ENCODE results near the gene RALGAPA2. TPM values are rescaled to one million over a fixed set of nuclear protein-coding genes. Genes with fewer than 3 reads are reported as not detected.

Gene RALGAPA2
- total RNA-seq, 1 experiment from 2014 or later, result 10.8 TPM

- TF ChIP-seq SP1 (IDR thresholded peaks at IDR 0.05; ENCODE audit: low read depth) (no peak), RAD21 (IDR thresholded peaks at IDR 0.05; ENCODE audit: low read depth) (no peak), SIN3A (IDR thresholded peaks at IDR 0.05; ENCODE audit: low read depth) (no peak)
These were observed 1.8 kb downstream of the RALGAPA2 start (continued) for GRCh38 chr20:20710443-20711315.

DNA sequence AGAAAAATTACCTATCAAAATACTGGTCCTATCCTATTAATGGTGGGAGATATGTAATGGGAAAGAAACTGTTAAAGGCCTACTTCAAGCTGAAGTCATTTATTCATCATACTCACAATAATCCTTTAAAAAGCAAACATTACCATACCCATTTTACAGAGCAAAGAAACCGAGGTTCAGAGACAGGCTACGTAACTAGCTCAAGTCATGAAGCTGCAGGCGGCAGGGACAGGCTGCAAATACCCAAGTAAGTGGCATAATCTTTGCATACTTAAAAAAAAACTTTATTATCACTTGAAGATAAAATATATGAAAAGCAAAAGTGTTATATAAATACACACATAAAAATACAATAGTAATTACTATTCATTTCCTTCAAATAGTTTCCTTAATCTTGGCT lies 2.6 kb downstream of the RALGAPA2 start:
- intact Hi-C loops (cut with micrococcal nuclease), result no loop called here
- TF ChIP-seq CEBPB (IDR thresholded peaks at IDR 0.05; ENCODE audit: low read depth), result no peak
- TF ChIP-seq FOSL1 (IDR thresholded peaks at IDR 0.05; ENCODE audit: low read depth), result no peak
- no peak for TF ChIP-seq SP1 (IDR thresholded peaks at IDR 0.05; ENCODE audit: low read depth)
- TF ChIP-seq ATF3 (IDR thresholded peaks at IDR 0.05), result no peak
- TF ChIP-seq EZH2 (IDR thresholded peaks at IDR 0.05), result no peak
- TF ChIP-seq EZH2phosphoT487 (IDR thresholded peaks at IDR 0.05; ENCODE audit: borderline replicate concordance), result no peak
- no peak for TF ChIP-seq EGR1 (IDR thresholded peaks at IDR 0.05; ENCODE audit: low read depth)
- TF ChIP-seq, protein P1, sequence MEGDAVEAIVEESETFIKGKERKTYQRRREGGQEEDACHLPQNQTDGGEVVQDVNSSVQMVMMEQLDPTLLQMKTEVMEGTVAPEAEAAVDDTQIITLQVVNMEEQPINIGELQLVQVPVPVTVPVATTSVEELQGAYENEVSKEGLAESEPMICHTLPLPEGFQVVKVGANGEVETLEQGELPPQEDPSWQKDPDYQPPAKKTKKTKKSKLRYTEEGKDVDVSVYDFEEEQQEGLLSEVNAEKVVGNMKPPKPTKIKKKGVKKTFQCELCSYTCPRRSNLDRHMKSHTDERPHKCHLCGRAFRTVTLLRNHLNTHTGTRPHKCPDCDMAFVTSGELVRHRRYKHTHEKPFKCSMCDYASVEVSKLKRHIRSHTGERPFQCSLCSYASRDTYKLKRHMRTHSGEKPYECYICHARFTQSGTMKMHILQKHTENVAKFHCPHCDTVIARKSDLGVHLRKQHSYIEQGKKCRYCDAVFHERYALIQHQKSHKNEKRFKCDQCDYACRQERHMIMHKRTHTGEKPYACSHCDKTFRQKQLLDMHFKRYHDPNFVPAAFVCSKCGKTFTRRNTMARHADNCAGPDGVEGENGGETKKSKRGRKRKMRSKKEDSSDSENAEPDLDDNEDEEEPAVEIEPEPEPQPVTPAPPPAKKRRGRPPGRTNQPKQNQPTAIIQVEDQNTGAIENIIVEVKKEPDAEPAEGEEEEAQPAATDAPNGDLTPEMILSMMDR (IDR thresholded peaks at IDR 0.05 in 2 of 3, conservative IDR thresholded peaks at IDR 0.05 in 1 of 3; ENCODE audit: borderline replicate concordance in 1 of 3, insufficient read depth in 1 of 3, low read depth in 2 of 3, low read length in 2 of 3), result no peak
- TF ChIP-seq RAD21 (IDR thresholded peaks at IDR 0.05; ENCODE audit: low read depth), result no peak
- no peaks in the 10 kb centered on the region for H3K9me2 ChIP-seq (ENCODE audit: insufficient read depth)
- H3K79me2 ChIP-seq (ENCODE audit: insufficient read depth, low read length), result no peaks in the 10 kb centered on the region
- H3K4me2 ChIP-seq (ENCODE audit: low read length), result no peak overlapping the region
- no TSS peak for BruUV-seq (replicated peaks)
- H4K20me1 ChIP-seq (ENCODE audit: insufficient read depth), result no peaks in the 10 kb centered on the region
- no peak overlapping the region for H3K9ac ChIP-seq (ENCODE audit: low read length)
- H3K4me3 ChIP-seq (replicated peaks in 1 of 2; ENCODE audit: low read depth in 1 of 2, low read length in 2 of 2), result no peak overlapping the region
- ATAC-seq, result no peak
- ChIA-PET POLR2A (no interaction called here), RAD21 (ENCODE audit: low non-redundant PET in 1 of 2, low total read pairs in 2 of 2, uncharacterized antibody in 2 of 2, unreplicated experiment in 2 of 2) (no interaction called here), CTCF (no interaction called here)
- H3K36me3 ChIP-seq (ENCODE audit: control insufficient read depth in 1 of 2, insufficient read depth in 2 of 2, low read length in 2 of 2), result no peaks in the 10 kb centered on the region
- H2AFZ ChIP-seq (ENCODE audit: low read depth, low read length, poor library complexity, severe bottlenecking), result no peak overlapping the region
- H3K4me1 ChIP-seq (ENCODE audit: control insufficient read depth in 1 of 2, insufficient read depth in 2 of 2, low read length in 2 of 2), result peaks cover 5 to 16% of the 10 kb centered on the region in 2 experiments; a peak in 3 of 4 replicates
- H3K27ac ChIP-seq (ENCODE audit: low read depth, low read length), result no peak overlapping the region
- no peaks in the 10 kb centered on the region for H3K9me3 ChIP-seq (ENCODE audit: control insufficient read depth in 1 of 2, insufficient read depth in 1 of 2, low read depth in 1 of 2, low read length in 2 of 2)
- DNase-seq (ENCODE audit: low read depth, low spot score), result no peak
- H3K27me3 ChIP-seq (ENCODE audit: insufficient read depth, low read length), result no peaks in the 10 kb centered on the region

Data from HCT116 (cell line).